ENCODE data around the gene GUK1. TPM values are rescaled to one million over a fixed set of nuclear protein-coding genes. Genes with fewer than 3 reads are reported as not detected.

GUK1 gene
- total and polyA plus RNA-seq, 2 experiments from 2014 or later: 87.5 to 121 TPM

GRCh38 chr1:228105996-228106799 is 33.9 kb upstream of the GUK1 start:
- Mint-ChIP-seq H3K27ac (no peak overlapping the region), H3K27me3 (ENCODE audit: insufficient read depth, low read depth, poor library complexity) (peaks cover 28% of the 10 kb centered on the region), H3K36me3 (ENCODE audit: low read depth) (peaks cover 12% of the 10 kb centered on the region), H3K4me3 (no peak overlapping the region; the same call in 2 of the 3 replicates), H3K4me1 (peaks cover 20% of the 10 kb centered on the region), H3K9me3 (no peaks in the 10 kb centered on the region; the same call in 1 of the 3 replicates)
- Histone ChIP-seq H3K27me3 (ENCODE audit: insufficient read depth) (peaks cover 10% of the 10 kb centered on the region; the same call in 1 of the 2 replicates), H3F3A (replicated peaks; ENCODE audit: low read depth) (0 out of 2 replicates have a peak, but pooled peaks cover 2% of the 10 kb centered on the region), H3K4me1 (ENCODE audit: insufficient read depth) (peaks cover 7% of the 10 kb centered on the region; the same call in 1 of the 2 replicates), H4K20me1 (replicated peaks; ENCODE audit: insufficient read depth) (no peaks in the 10 kb centered on the region; the same call in 1 of the 2 replicates), H3K9me2 (ENCODE audit: insufficient read depth) (no peaks in the 10 kb centered on the region), H3K4me2 (no peak overlapping the region), H3K36me3 (ENCODE audit: insufficient read depth) (no peaks in the 10 kb centered on the region), H3K4me3 (no peak overlapping the region), H3K27ac (ENCODE audit: low read depth) (no peak overlapping the region), H2AFZ (no peak overlapping the region), H3K79me2 (replicated peaks; ENCODE audit: insufficient read depth) (peaks cover 8% of the 10 kb centered on the region)
- ATAC-seq (no peak), DNase-seq (ENCODE audit: low spot score) (no peak)
- TF ChIP-seq EZH2phosphoT487 (IDR thresholded peaks at IDR 0.05; ENCODE audit: unreplicated experiment) (no peak), STAT1 (IDR thresholded peaks at IDR 0.05; ENCODE audit: unreplicated experiment) (no peak), ETS1 (IDR thresholded peaks at IDR 0.05) (no peak), JUNB (IDR thresholded peaks at IDR 0.05; ENCODE audit: unreplicated experiment) (no peak), CTCF (conservative IDR thresholded peaks at IDR 0.05; ENCODE audit: low read depth in 2 of 2) (no peak), ZNF114 (CRISPR knock-in tag; IDR thresholded peaks at IDR 0.05) (no peak), EZH2 (IDR thresholded peaks at IDR 0.05; ENCODE audit: low read depth, unreplicated experiment) (no peak), ZNF331 (CRISPR knock-in tag; IDR thresholded peaks at IDR 0.05; ENCODE audit: low read depth) (no peak), ZNF462 (CRISPR knock-in tag; IDR thresholded peaks at IDR 0.05) (no peak), CREB1 (CRISPR knock-in tag; IDR thresholded peaks at IDR 0.05; ENCODE audit: low read depth) (no peak), REST (IDR thresholded peaks at IDR 0.05; ENCODE audit: unreplicated experiment) (no peak), NANOG (IDR thresholded peaks at IDR 0.05; ENCODE audit: borderline replicate concordance) (no peak), POLR2AphosphoS5 (IDR thresholded peaks at IDR 0.05; ENCODE audit: low read depth) (no peak)

Measured in GM23338 (cell line).